Measurements from ENCODE around the gene FGFRL1. TPM values are rescaled to one million over a fixed set of nuclear protein-coding genes. Genes with fewer than 3 reads are reported as not detected.
A peak's percentile ranks its signal among the peaks of the same experiment; 100 is the strongest.

FGFRL1 gene
- total and polyA plus RNA-seq, 8 donors, result 15.4 to 42.8 (median 31.1) TPM

DNA sequence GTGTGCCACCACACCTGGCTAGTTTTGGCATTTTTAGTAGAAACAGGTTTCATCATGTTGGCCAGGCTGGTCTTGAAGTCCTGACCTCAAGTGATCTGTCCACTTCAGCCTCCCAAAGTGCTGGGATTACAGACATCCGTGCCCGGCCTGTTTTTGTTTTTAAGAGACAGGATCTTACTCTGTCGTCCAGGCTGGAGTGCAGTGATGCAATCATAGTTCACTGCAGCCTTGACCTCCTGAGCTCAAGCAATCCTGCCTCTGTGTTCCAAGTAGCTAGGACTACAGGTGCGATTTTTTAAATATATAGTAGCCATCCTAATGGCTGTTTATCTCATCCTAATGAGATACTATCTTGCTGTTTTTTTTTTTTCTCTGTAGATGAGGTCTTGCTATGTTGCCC lies 54.3 kb downstream of the FGFRL1 start:
- WGBS, 2 donors, result 17 to 19% methylated on average over 4 of the region's 4 CpGs
- FAIRE-seq, result no peak
- no peak for ATAC-seq

DNA sequence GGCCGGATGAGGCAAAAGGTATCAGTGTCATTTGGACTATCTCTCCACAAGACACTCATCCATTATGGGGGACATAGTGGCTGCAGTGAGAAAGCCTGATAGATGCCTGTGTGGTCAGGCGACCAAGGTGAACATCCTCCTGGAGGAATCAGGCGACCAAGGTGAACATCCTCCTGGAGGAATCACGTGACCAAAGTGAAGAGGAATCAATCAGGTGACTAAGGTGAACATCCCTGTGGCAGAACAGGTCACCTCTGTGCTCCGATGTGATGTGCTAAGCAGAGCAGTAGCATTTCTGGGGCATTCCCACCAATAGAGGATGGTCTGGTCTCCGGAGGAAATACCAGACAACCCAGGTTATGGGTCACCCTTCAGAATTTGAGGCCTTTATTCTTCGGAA lies 58.0 kb downstream of the FGFRL1 start:
- intact Hi-C loops (cut with DNase I), result no loop called here
- Histone ChIP-seq H3K9me3 (no peaks in the 10 kb centered on the region), H3K36me3 (no peaks in the 10 kb centered on the region), H3K27ac (no peak overlapping the region), H3K27me3 (no peaks in the 10 kb centered on the region), H3K4me3 (no peak overlapping the region), H3K4me1 (peaks cover 0 to 4% (median 0%) of the 10 kb centered on the region in 3 donors)
- 87 to 93% methylated on average over 7 of the region's 7 CpGs for WGBS, 2 donors
- TF ChIP-seq, protein P1, sequence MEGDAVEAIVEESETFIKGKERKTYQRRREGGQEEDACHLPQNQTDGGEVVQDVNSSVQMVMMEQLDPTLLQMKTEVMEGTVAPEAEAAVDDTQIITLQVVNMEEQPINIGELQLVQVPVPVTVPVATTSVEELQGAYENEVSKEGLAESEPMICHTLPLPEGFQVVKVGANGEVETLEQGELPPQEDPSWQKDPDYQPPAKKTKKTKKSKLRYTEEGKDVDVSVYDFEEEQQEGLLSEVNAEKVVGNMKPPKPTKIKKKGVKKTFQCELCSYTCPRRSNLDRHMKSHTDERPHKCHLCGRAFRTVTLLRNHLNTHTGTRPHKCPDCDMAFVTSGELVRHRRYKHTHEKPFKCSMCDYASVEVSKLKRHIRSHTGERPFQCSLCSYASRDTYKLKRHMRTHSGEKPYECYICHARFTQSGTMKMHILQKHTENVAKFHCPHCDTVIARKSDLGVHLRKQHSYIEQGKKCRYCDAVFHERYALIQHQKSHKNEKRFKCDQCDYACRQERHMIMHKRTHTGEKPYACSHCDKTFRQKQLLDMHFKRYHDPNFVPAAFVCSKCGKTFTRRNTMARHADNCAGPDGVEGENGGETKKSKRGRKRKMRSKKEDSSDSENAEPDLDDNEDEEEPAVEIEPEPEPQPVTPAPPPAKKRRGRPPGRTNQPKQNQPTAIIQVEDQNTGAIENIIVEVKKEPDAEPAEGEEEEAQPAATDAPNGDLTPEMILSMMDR (IDR thresholded peaks at IDR 0.05), result no peak
- peak in 1 of 6 donors; percentile 5 for DNase-seq
- FAIRE-seq, result no peak
- no peak for ATAC-seq

More for the DNA sequence above, 54.3 kb downstream of the FGFRL1 start:
- no peaks in the 10 kb centered on the region for H3K4me1 ChIP-seq
- H3K27me3 ChIP-seq, result no peaks in the 10 kb centered on the region
- TF ChIP-seq, protein P1 (IDR thresholded peaks at IDR 0.05), result no peak
- no peak for DNase-seq
- no peaks in the 10 kb centered on the region for H3K36me3 ChIP-seq
- intact Hi-C loops (cut with DNase I), result no loop called here
- no peak overlapping the region for H3K27ac ChIP-seq
- no peaks in the 10 kb centered on the region for H3K9me3 ChIP-seq
- H3K4me3 ChIP-seq, result no peak overlapping the region

DNA sequence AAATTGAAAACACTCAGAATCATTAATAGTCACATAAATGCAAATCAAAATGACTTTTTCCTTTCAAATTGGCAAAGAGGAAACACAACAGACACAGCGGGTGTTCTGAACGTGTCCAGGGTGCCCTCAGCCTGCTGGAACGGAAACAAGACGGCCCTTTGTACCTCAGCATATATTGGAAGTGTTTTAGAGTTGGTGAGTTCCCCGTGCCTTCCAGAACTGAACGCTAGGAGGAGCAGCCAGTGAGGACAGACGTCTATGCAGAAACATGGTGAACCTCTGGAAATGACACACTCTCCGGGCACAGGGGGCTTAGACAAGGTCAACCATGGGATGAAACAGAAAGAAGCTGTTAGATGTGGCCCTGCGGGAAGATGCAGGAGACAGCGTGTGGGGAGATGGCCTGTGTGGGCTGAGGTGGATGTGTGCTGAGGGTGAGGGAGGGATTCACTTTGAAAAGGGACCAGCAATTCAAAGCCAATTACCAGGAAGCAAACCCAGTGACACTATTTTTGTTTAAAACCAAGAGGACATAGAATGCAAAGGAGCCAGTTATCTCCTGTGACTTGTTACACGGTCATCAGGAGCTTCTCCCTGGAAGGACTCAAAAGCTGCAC lies 61.5 kb downstream of the FGFRL1 start:
- peak; percentile 89 to 97 (median 94) for ATAC-seq
- intact Hi-C loops (cut with DNase I), result no loop called here
- Histone ChIP-seq H3K36me3 (no peaks in the 10 kb centered on the region), H3K27ac (peak overlapping the region in 1 of 4 donors; percentile 28), H3K4me1 (peaks cover 0 to 4% (median 0%) of the 10 kb centered on the region in 3 donors), H3K9me3 (no peaks in the 10 kb centered on the region), H3K4me3 (no peak overlapping the region), H3K27me3 (no peaks in the 10 kb centered on the region)
- 21 to 24% methylated on average over 11 of the region's 11 CpGs for WGBS, 2 donors
- FAIRE-seq, result no peak
- DNase-seq, result peak in 5 of 6 donors; percentile 68 to 78 (median 70)
- TF ChIP-seq, protein P1 (IDR thresholded peaks at IDR 0.05), result peak; percentile 46 to 67 (median 58)

DNA sequence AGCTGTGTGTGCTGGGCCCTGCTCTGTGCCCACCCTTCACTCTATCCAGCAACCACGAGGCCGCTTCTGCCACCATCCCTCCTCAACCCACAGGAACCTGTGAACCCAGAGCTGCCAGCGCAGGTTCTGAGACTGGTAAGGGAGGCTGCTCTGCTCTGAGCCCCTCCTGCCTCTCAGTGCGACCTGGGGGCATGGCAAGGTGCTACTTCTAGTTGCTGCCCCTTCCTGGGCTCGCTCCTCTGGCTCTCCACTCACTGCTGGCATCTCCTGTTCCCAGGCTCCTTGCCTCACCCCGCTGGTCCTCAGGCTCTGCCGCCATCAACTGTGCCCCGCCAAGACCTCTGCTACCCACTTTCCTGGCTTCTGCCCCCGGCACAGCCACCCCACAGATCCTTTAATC lies 62.7 kb downstream of the FGFRL1 start:
- TF ChIP-seq, protein P1 (IDR thresholded peaks at IDR 0.05), result no peak
- no peak overlapping the region for H3K27ac ChIP-seq
- WGBS, 2 donors, result 90 to 99% methylated on average over 9 of the region's 9 CpGs
- no peaks in the 10 kb centered on the region for H3K9me3 ChIP-seq
- intact Hi-C loops (cut with DNase I), result no loop called here
- no peak overlapping the region for H3K4me3 ChIP-seq
- DNase-seq (peak in 1 of 6 donors; percentile 53), FAIRE-seq (no peak), ATAC-seq (peak in 1 of 4 donors; percentile 3)
- peaks cover 0 to 4% (median 0%) of the 10 kb centered on the region in 3 donors for H3K4me1 ChIP-seq
- no peaks in the 10 kb centered on the region for H3K36me3 ChIP-seq
- H3K27me3 ChIP-seq, result no peaks in the 10 kb centered on the region

DNA sequence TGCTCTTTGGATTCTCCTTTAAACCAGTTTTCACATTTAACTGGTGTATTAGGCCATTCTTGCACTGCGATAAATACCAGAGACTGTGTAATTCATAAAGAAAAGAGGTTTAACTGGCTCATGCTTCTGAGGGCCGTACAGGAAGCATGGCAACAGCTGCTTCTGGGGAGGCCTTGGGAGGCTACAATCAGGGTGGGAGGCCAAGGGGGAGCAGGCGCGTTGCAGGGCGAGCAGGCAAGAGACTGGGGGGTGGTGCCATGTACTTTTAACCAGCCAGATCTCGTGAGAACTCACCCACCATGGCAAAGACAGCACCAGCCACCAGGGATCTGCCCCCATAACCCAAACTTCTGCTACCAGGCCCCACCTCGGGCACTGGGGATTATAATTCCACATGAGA lies 63.8 kb downstream of the FGFRL1 start:
- WGBS, 2 donors, result 82 to 88% methylated on average over 7 of the region's 7 CpGs
- ATAC-seq, result no peak
- peaks cover 0 to 4% (median 0%) of the 10 kb centered on the region in 3 donors for H3K4me1 ChIP-seq
- DNase-seq, result peak in 1 of 6 donors; percentile 32
- H3K27ac ChIP-seq, result no peak overlapping the region
- TF ChIP-seq, protein P1 (IDR thresholded peaks at IDR 0.05), result no peak
- intact Hi-C loops (cut with DNase I), result no loop called here
- FAIRE-seq, result no peak
- H3K4me3 ChIP-seq, result no peak overlapping the region
- H3K36me3 ChIP-seq, result no peaks in the 10 kb centered on the region
- no peaks in the 10 kb centered on the region for H3K27me3 ChIP-seq
- no peaks in the 10 kb centered on the region for H3K9me3 ChIP-seq
